Effector memory CD4-positive, alpha-beta T cell (primary cell): ENCODE measurements around the gene CASP2.

Source experiments
- DNase-seq, 3 donors: peaks; one replicate each; pipeline ENCODE4 v3.0.0-alpha.2; 2020
- H3K27ac ChIP-seq: 2 replicates; pipeline ENCODE4 v1.7.0; 2013; ENCODE audit warnings: mild to moderate bottlenecking, low read length, moderate library complexity; ENCODE audit not compliant: insufficient read depth, poor library complexity, severe bottlenecking
- H3K27me3 ChIP-seq: replicated peaks from 2 replicates; pipeline ENCODE4 v1.7.0; 2013; ENCODE audit warnings: mild to moderate bottlenecking, low read length; ENCODE audit not compliant: insufficient read depth, control insufficient read depth, poor library complexity, severe bottlenecking
- H3K36me3 ChIP-seq: 2 replicates; pipeline ENCODE4 v1.7.0; 2013; ENCODE audit warnings: mild to moderate bottlenecking, low read length, moderate library complexity; ENCODE audit not compliant: control insufficient read depth, insufficient read depth
- H3K4me1 ChIP-seq: 2 replicates; pipeline ENCODE4 v1.7.0; 2013; ENCODE audit warnings: low read length, mild to moderate bottlenecking; ENCODE audit not compliant: control insufficient read depth, insufficient read depth, poor library complexity, severe bottlenecking
- H3K4me3 ChIP-seq: 2 replicates; pipeline ENCODE4 v1.7.0; 2013; ENCODE audit warnings: low read length, low read depth, mild to moderate bottlenecking; ENCODE audit not compliant: insufficient read depth, poor library complexity, severe bottlenecking
- H3K9me3 ChIP-seq: 2 replicates; pipeline ENCODE4 v1.7.0; 2013; ENCODE audit warnings: mild to moderate bottlenecking, low read length, moderate library complexity; ENCODE audit not compliant: control insufficient read depth
- total RNA-seq, 3 donors: gene quantifications; one replicate each; lab custom pipeline; 2026; lab: John Stamatoyannopoulos, UW

The CASP2 gene
- total RNA-seq = 31.0 to 59.4 (median 41.7) reads per million in 3 donors

- Histone ChIP-seq H3K36me3 (peaks cover 18% of the 10 kb centered on the region), H3K4me3 (peak within 1 kb of the TSS; percentile 77), H3K4me1 (peaks cover 14% of the 10 kb centered on the region), H3K27ac (peak within 1 kb of the TSS; percentile 73), H3K9me3 (no peaks in the 10 kb centered on the region), H3K27me3 (no peaks in the 10 kb centered on the region)
- DNase-seq = peak; percentile 98 to 99 (median 99)
Observed at GRCh38 chr7:143287935-143288826, at the start of gene CASP2. CASP2 (plus strand) TSS chr7:143288351; CDS start chr7:143288456, 105 bp downstream.

GRCh38 chr7:143239813-143240212 lies 48.3 kb upstream of the CASP2 start:
- no peak overlapping the region for H3K4me3 ChIP-seq
- no peaks in the 10 kb centered on the region for H3K27me3 ChIP-seq
- peaks cover 3% of the 10 kb centered on the region for H3K4me1 ChIP-seq
- H3K36me3 ChIP-seq = no peaks in the 10 kb centered on the region
- DNase-seq = no peak
- no peaks in the 10 kb centered on the region for H3K9me3 ChIP-seq
- H3K27ac ChIP-seq = no peak overlapping the region

GRCh38 chr7:143240291-143241168 lies 47.6 kb upstream of the CASP2 start:
- H3K36me3 ChIP-seq = no peaks in the 10 kb centered on the region
- no peaks in the 10 kb centered on the region for H3K9me3 ChIP-seq
- H3K27me3 ChIP-seq = no peaks in the 10 kb centered on the region
- peaks cover 8% of the 10 kb centered on the region for H3K4me1 ChIP-seq
- H3K27ac ChIP-seq = no peak overlapping the region
- peak; percentile 30 to 61 (median 52) for DNase-seq
- no peak overlapping the region for H3K4me3 ChIP-seq

GRCh38 chr7:143242306-143242705 lies 45.8 kb upstream of the CASP2 start:
- no peak overlapping the region for H3K27ac ChIP-seq
- H3K36me3 ChIP-seq = no peaks in the 10 kb centered on the region
- peaks cover 25% of the 10 kb centered on the region for H3K4me1 ChIP-seq
- H3K27me3 ChIP-seq = no peaks in the 10 kb centered on the region
- H3K4me3 ChIP-seq = no peak overlapping the region
- no peak for DNase-seq
- H3K9me3 ChIP-seq = no peaks in the 10 kb centered on the region

GRCh38 chr7:143243111-143243510 lies 45.0 kb upstream of the CASP2 start:
- Histone ChIP-seq H3K27ac (no peak overlapping the region), H3K27me3 (no peaks in the 10 kb centered on the region), H3K36me3 (no peaks in the 10 kb centered on the region), H3K4me1 (peaks cover 25% of the 10 kb centered on the region), H3K9me3 (no peaks in the 10 kb centered on the region), H3K4me3 (no peak overlapping the region)
- DNase-seq = no peak

- no peak for DNase-seq
- H3K4me1 ChIP-seq = peaks cover 25% of the 10 kb centered on the region
Observed at GRCh38 chr7:143243614-143244013, 44.5 kb upstream of the CASP2 start.

GRCh38 chr7:143244321-143244720 lies 43.8 kb upstream of the CASP2 start:
- H3K27ac ChIP-seq = no peak overlapping the region
- DNase-seq = no peak
- H3K4me1 ChIP-seq = peaks cover 25% of the 10 kb centered on the region

More at GRCh38 chr7:143243614-143244013, 44.5 kb upstream of the CASP2 start:
- H3K9me3 ChIP-seq = no peaks in the 10 kb centered on the region
- H3K4me3 ChIP-seq = no peak overlapping the region
- H3K27ac ChIP-seq = no peak overlapping the region
- H3K27me3 ChIP-seq = no peaks in the 10 kb centered on the region
- no peaks in the 10 kb centered on the region for H3K36me3 ChIP-seq

GRCh38 chr7:143245123-143245522 lies 43.0 kb upstream of the CASP2 start:
- no peaks in the 10 kb centered on the region for H3K36me3 ChIP-seq
- DNase-seq = no peak
- no peak overlapping the region for H3K4me3 ChIP-seq
- no peaks in the 10 kb centered on the region for H3K9me3 ChIP-seq
- no peaks in the 10 kb centered on the region for H3K27me3 ChIP-seq
- peak overlapping the region; percentile 25 for H3K27ac ChIP-seq
- peaks cover 29% of the 10 kb centered on the region for H3K4me1 ChIP-seq

More at GRCh38 chr7:143244321-143244720, 43.8 kb upstream of the CASP2 start:
- Histone ChIP-seq H3K4me3 (no peak overlapping the region), H3K36me3 (no peaks in the 10 kb centered on the region), H3K9me3 (no peaks in the 10 kb centered on the region), H3K27me3 (no peaks in the 10 kb centered on the region)

GRCh38 chr7:143247372-143247771 lies 40.8 kb upstream of the CASP2 start:
- H3K27ac ChIP-seq = no peak overlapping the region
- H3K4me3 ChIP-seq = no peak overlapping the region
- no peaks in the 10 kb centered on the region for H3K36me3 ChIP-seq
- H3K4me1 ChIP-seq = peaks cover 41% of the 10 kb centered on the region
- no peak for DNase-seq
- H3K9me3 ChIP-seq = no peaks in the 10 kb centered on the region
- no peaks in the 10 kb centered on the region for H3K27me3 ChIP-seq
